ENCODE data around the gene SPOP. TPM values are rescaled to one million over a fixed set of nuclear protein-coding genes. Genes with fewer than 3 reads are reported as not detected.

The SPOP gene
- 37.4 and 46.7 TPM in 2 replicates for polyA plus RNA-seq

DNA sequence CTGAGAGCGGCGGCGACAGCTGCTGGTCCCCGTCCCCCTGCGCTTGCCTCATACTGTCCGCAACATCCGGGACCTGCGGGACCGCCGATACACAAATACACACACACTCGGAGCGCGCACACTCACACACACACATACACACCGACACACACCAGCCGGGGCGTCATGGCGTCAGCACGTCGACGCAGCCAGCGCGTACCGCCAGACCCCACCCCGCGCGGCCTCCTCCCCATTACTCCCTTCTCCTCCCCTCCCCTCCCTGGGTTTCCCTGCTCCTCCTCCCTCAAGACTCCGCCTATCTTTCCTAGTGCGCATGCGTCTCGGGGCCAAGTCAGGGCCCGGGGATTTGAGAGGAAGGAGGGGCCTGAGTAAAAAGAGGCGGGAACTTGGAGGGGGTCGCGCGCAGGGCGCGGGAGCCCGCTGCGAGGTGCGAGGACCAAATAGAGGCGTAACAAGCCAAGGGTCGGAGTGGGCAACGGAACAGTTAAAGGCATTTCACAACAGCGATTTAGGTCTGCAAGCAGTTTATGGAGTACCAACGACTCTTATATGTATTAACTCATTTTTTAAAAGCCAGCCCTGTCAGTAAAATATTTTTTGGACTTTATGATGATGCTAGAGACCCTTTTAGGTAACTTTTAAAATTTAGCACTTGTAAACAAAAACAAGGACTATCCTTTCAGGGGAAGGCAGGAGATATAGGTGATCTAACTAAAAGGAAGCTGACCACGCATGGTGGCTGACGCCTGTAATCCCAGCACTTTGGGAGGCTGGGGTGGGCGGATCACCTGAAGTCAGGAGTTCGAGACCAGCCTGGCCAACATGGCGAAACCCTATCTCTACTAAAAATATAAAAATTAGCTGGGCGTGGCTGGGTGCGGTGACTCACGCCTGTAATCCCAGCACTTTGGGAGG lies at the start of gene SPOP:
TSS of gene SPOP (minus strand) at position 165 of the 915 bp plus-strand sequence. CDS start 55,287 bp downstream, outside the sequence.

DNA sequence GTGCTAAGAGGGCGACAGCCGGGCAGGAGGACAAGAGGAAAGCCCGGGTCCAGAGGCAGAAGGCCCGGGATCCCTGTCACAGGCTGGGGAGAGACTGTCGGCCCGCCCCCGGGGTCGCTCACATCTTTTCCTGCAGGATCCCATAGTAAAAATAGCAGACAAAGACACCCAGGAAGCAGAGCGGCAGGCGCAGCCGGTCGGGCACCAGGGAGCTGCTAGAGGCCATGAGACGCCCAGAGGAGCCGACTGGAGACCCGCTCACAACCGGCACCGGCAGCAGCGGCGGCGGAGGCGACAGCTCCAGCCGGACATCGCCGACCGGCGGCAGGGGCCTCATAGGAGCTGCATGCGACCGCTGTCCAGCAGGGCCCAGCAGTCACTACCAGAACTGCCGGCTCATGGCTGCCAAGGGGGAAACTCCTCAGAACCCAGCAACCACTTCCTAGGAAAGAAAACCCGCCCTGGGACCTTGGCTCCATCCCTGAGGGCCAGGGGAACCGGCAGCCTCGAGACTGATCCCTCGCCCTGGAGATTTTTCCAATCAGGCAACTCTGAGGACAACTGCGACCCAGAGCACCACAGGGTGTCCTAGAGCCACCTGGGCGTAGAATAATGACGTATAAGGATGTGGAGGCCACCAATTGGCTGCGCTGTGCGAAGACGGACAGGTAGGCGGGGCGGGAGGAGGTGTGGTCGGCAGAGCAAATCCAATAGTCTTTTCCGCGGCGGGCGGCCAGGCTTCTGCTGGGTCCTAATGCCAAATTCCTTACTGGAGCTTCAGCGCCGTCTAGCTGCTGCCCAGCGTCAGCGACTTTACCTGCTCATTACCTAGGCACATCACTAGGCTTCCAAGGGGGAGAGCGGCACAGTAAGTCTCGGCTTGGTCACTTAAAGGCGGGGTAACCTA lies 30.0 kb upstream of the SPOP start, which contains the start of gene SLC35B1:
TSS of gene SLC35B1 (minus strand) at position 357 of the 907 bp plus-strand sequence. CDS start at position 226, 131 bp downstream.

DNA sequence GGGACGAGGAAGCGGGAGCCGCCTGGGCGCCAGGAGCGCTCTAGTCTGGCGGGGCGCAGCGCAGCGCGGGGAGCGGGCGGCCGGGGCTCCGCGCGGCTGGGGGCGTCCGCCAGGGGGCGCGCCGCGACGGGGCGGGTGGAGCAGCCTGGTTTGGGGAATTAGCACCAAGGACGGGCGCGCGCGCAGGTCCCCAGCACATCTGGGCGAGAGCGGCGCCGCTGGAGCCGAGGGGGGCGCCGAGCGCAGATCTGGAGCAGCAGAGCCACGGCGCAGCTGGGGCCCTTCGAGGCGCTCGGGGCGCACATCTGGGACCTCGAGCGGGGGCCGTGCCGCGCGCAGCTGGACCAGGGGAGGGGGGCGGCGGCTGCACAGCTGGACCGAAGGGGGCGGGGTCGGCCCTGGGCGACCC lies 102.2 kb downstream of the SPOP start, which contains the start of gene NXPH3:
TSS of gene NXPH3 (plus strand) at position 193 of the 409 bp plus-strand sequence. CDS start 349 bp downstream, outside the sequence.

Other genes with a start within 250 kb of the SPOP start
- 5.3 and 8.0 TPM in 2 replicates for gene NGFR, start 182.8 kb downstream of the SPOP start, polyA plus RNA-seq
- 0.54 TPM in 1 of 2 replicates, not detected in the other for gene NXPH3, start 102.2 kb downstream of the SPOP start, polyA plus RNA-seq
- gene SLC35B1, start 29.9 kb upstream of the SPOP start, polyA plus RNA-seq, result 99.9 and 116 TPM in 2 replicates
- 11.3 and 17.8 TPM in 2 replicates for gene FAM117A, start 86.0 kb upstream of the SPOP start, polyA plus RNA-seq
- gene KAT7, start 110.6 kb upstream of the SPOP start, polyA plus RNA-seq, result 14.8 and 20.5 TPM in 2 replicates
- not detected in 2 replicates for gene TAC4, start 170.0 kb upstream of the SPOP start, polyA plus RNA-seq

All from Purkinje cell (primary cell).